ENCODE data around the gene PLEKHH1. TPM values are rescaled to one million over a fixed set of nuclear protein-coding genes. Genes with fewer than 3 reads are reported as not detected.
"Not testable (repeated sequence)": the region's sequence is repeated elsewhere in the genome, so short reads cannot be mapped to it uniquely, and the experiment has no call there.

The PLEKHH1 gene
- total RNA-seq, 1 donor from 2014 or later: 46.3 TPM

GRCh38 chr14:67622675-67623074 lies 89.6 kb downstream of the PLEKHH1 start:
- peak; percentile 51 for DNase-seq (ENCODE audit: low spot score)

DNA sequence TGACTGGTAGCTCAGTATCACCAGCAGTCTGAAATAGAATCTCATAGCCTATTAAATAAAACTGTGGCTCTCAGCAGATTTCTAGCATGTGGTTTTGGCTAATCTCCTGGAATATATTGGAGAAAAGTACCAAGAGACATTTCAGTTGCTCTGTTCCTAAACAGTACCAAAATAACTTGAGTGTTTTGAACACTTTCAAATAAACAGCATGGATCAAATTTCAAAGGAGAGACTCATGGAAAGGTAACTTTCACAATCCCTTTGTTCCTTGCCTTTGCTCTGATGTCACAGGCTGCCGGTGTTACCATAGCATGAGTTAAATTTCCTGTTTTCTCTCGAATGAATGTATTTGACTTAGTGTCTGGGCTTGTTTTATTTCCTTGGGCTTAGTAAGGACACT lies 90.0 kb downstream of the PLEKHH1 start:
- DNase-seq (ENCODE audit: low spot score): peak; percentile 49

- DNase-seq (ENCODE audit: low spot score): not testable (repeated sequence)
Observed at GRCh38 chr14:67626131-67626530, 93.0 kb downstream of the PLEKHH1 start.

DNA sequence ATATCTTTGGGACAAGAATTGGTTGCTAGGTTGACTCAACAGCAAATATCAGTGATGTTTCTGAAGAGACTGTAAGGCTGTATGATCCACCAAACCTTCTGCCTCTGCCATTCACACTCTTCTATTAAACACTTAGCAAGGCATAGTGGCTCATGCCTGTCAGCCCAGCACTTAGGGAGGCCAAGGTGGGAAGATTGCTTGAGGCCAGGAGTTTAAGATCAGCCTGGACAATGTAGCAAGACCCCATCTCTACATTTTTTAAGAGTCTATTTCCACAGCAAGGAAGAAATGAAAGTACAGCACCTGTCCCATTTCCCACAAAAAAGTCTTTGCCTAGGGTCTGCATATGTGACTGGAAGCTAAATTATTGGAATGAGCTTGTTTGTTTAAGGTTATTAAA lies 94.4 kb downstream of the PLEKHH1 start:
- no peak for DNase-seq (ENCODE audit: low spot score)

DNA sequence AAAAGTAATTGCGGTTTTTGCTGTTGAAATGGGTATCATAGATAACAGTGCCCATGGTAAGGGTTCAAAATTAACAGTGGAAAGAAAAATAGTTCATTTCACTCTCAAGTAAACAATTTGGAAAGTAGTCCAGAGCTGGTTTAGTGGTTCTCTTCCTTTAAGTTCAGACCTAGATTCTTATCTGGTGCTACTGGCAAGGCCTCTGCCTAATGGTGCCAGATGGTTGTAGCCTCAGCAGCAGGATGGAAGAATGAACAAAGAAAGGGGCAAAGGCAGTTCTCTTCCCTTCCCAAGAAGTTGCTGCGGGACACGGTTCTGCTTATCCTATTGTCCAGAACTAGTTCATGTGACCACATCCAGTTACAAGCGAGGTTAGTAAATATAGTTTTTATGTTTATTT lies 97.1 kb downstream of the PLEKHH1 start:
- no peak for DNase-seq (ENCODE audit: low spot score)

DNA sequence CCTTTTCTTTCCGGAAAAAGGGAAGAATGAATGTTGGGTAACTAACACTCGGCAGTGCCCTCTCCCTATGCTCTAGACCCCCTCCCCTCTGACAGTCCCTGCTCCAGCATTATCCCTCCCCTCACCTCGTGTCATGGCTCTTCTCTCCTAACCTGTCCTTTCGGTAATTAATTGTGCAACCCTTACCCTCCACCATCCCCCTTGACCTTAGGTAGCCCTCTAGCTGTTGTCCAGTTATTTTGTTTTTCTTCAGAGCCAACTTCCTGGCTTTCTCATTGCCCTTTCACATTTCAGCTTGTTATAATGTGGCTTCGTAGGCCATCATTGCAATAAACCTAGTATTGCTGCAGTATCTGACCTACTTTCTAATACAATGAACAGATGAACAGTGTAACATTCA lies 97.8 kb downstream of the PLEKHH1 start:
- no peak for DNase-seq (ENCODE audit: low spot score)

DNA sequence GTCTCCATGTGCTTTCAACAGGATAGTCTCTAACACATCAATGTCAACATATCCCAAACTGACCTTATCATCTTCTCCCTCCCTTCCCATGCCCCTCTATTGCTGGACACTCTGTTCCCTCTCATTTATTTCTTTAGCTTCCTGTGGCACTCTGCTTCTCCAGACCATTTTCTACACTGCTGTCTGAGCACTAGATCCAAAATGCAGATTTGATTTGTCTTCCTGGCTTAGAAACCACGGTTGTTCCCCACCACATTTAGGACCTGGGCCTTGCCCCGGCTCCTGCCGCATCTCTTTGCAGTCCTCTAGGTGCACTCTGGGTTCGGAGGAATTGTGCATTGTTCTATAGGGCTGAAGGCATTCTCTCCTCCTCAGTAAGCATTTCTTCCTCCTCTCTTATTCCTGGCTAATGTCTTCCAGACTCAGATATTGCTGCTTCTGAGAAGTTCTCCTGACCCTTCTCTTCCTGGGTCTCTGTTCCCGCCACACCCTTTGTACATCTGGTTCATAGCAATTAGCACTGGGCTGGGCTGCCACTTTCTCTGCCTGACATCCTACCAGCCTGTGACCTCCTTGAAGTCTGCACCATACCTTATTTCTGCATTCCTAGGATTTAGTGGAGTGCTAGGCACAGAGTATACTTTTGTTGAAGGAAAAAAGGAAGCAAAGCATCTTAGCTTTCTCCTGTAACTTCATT lies 100.5 kb downstream of the PLEKHH1 start:
- no peak for DNase-seq (ENCODE audit: low spot score)

DNA sequence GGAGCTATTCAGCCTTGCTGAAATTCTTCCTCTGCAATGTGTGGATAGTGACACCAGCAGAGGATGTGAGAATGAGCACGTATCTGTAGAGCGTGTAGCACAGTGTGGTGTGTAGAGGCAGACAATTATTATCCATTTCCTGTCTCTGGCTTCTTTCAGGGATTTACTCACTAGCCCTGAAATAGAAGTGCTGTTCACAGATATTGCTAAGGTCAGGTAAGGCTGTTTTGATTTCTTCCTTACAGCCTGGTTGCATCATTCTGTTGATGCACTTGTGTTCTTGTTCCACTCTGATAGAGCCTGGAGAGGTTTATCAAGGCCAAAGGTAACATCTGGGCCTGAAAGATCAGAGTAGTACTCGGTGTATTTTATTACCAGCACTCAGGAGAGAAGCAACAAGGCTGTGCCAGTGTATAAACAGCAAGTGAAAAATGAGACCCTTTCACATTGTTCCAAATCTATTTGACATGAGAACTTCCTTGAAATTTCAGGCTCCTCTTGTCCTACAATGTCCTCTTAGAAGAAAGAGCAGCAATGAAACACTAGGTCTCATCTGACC lies 103.3 kb downstream of the PLEKHH1 start:
- DNase-seq (ENCODE audit: low spot score): no peak

GRCh38 chr14:67638642-67639041 lies 105.6 kb downstream of the PLEKHH1 start:
- DNase-seq (ENCODE audit: low spot score): no peak

Other genes with a start within 250 kb of the PLEKHH1 start
- 65.2 TPM for gene ATP6V1D, start 173.5 kb upstream of the PLEKHH1 start, total RNA-seq
- 75.9 TPM for gene EIF2S1, start 173.0 kb upstream of the PLEKHH1 start, total RNA-seq
- 21.7 TPM for gene PLEK2, start 121.1 kb upstream of the PLEKHH1 start, total RNA-seq
- gene TMEM229B, start 44.6 kb upstream of the PLEKHH1 start, total RNA-seq: 24.7 TPM
- gene PIGH, start 67.0 kb downstream of the PLEKHH1 start, total RNA-seq: 29.8 TPM
- gene ARG2, start 86.6 kb downstream of the PLEKHH1 start, total RNA-seq: 6.0 TPM
- gene VTI1B, start 141.3 kb downstream of the PLEKHH1 start, total RNA-seq: 108 TPM
- 62.1 TPM for gene RDH11, start 162.5 kb downstream of the PLEKHH1 start, total RNA-seq
- 0.21 TPM for gene RDH12, start 168.6 kb downstream of the PLEKHH1 start, total RNA-seq

Data from ureter (tissue), 1 donor.